Measurements from ENCODE around the gene NADSYN1.

The NADSYN1 gene

GRCh38 chr11:71484248-71485062 lies 31.5 kb downstream of the NADSYN1 start:
- DNase-seq: no peak
- in situ Hi-C loops (cut with MboI; ENCODE audit: low pct_unique_long_range_greater_than_20kb, low sequenced_read_pairs): no loop called here

- in situ Hi-C loops (cut with MboI; ENCODE audit: low pct_unique_long_range_greater_than_20kb, low sequenced_read_pairs): no loop called here
- no peak for DNase-seq
These were observed 32.0 kb downstream of the NADSYN1 start for GRCh38 chr11:71485063-71485399.

GRCh38 chr11:71485466-71485865 lies 32.5 kb downstream of the NADSYN1 start:
- no peak for DNase-seq
- in situ Hi-C loops (cut with MboI; ENCODE audit: low pct_unique_long_range_greater_than_20kb, low sequenced_read_pairs): no loop called here

- in situ Hi-C loops (cut with MboI; ENCODE audit: low pct_unique_long_range_greater_than_20kb, low sequenced_read_pairs): no loop called here
- no peak for DNase-seq
These were observed 33.3 kb downstream of the NADSYN1 start for GRCh38 chr11:71486320-71486719.

- no peak for DNase-seq
- in situ Hi-C loops (cut with MboI; ENCODE audit: low pct_unique_long_range_greater_than_20kb, low sequenced_read_pairs): no loop called here
These were observed 35.8 kb downstream of the NADSYN1 start for GRCh38 chr11:71488681-71489270.

- no peak for DNase-seq
- in situ Hi-C loops (cut with MboI; ENCODE audit: low pct_unique_long_range_greater_than_20kb, low sequenced_read_pairs): no loop called here
These were observed 36.5 kb downstream of the NADSYN1 start for GRCh38 chr11:71489311-71490043.

GRCh38 chr11:71490044-71490730 lies 37.2 kb downstream of the NADSYN1 start:
- DNase-seq: no peak
- in situ Hi-C loops (cut with MboI; ENCODE audit: low pct_unique_long_range_greater_than_20kb, low sequenced_read_pairs): no loop called here

- no peak for DNase-seq
These were observed 37.9 kb downstream of the NADSYN1 start for GRCh38 chr11:71490731-71491390.

GRCh38 chr11:71491531-71491930 lies 38.5 kb downstream of the NADSYN1 start:
- in situ Hi-C loops (cut with MboI; ENCODE audit: low pct_unique_long_range_greater_than_20kb, low sequenced_read_pairs): no loop called here
- no peak for DNase-seq

More at GRCh38 chr11:71490731-71491390, 37.9 kb downstream of the NADSYN1 start:
- in situ Hi-C loops (cut with MboI; ENCODE audit: low pct_unique_long_range_greater_than_20kb, low sequenced_read_pairs): no loop called here

- no peak for DNase-seq
- in situ Hi-C loops (cut with MboI; ENCODE audit: low pct_unique_long_range_greater_than_20kb, low sequenced_read_pairs): no loop called here
These were observed 38.9 kb downstream of the NADSYN1 start for GRCh38 chr11:71491940-71492339.

- in situ Hi-C loops (cut with MboI; ENCODE audit: low pct_unique_long_range_greater_than_20kb, low sequenced_read_pairs): no loop called here
- no peak for DNase-seq
These were observed 42.6 kb downstream of the NADSYN1 start for GRCh38 chr11:71495286-71496230.

- no peak for DNase-seq
- in situ Hi-C loops (cut with MboI; ENCODE audit: low pct_unique_long_range_greater_than_20kb, low sequenced_read_pairs): no loop called here
These were observed 43.4 kb downstream of the NADSYN1 start for GRCh38 chr11:71496421-71496820.

- DNase-seq: no peak
- in situ Hi-C loops (cut with MboI; ENCODE audit: low pct_unique_long_range_greater_than_20kb, low sequenced_read_pairs): no loop called here
These were observed 45.1 kb downstream of the NADSYN1 start for GRCh38 chr11:71498091-71498490.

- in situ Hi-C loops (cut with MboI; ENCODE audit: low pct_unique_long_range_greater_than_20kb, low sequenced_read_pairs): no loop called here
- peak; percentile 81 for DNase-seq
These were observed 46.1 kb downstream of the NADSYN1 start for GRCh38 chr11:71499125-71499524.

- no peak for DNase-seq
- in situ Hi-C loops (cut with MboI; ENCODE audit: low pct_unique_long_range_greater_than_20kb, low sequenced_read_pairs): no loop called here
These were observed 46.5 kb downstream of the NADSYN1 start for GRCh38 chr11:71499546-71499945.

GRCh38 chr11:71500601-71501021 lies 47.6 kb downstream of the NADSYN1 start:
- no peak for DNase-seq
- in situ Hi-C loops (cut with MboI; ENCODE audit: low pct_unique_long_range_greater_than_20kb, low sequenced_read_pairs): no loop called here

- in situ Hi-C loops (cut with MboI; ENCODE audit: low pct_unique_long_range_greater_than_20kb, low sequenced_read_pairs): no loop called here
- DNase-seq: no peak
These were observed 48.3 kb downstream of the NADSYN1 start for GRCh38 chr11:71501071-71501985.
